ENCODE results near the gene WARS2. TPM values are rescaled to one million over a fixed set of nuclear protein-coding genes. Genes with fewer than 3 reads are reported as not detected.

The WARS2 gene
- polyA plus RNA-seq, 1 donor = 22.1 TPM

Other genes with a start within 250 kb of the WARS2 start
- 0.04 TPM for gene TBX15, start 152.3 kb downstream of the WARS2 start, polyA plus RNA-seq
- gene HAO2, start 228.1 kb upstream of the WARS2 start, polyA plus RNA-seq = 0.91 TPM